Measurements from ENCODE around the gene COPS2. TPM values are rescaled to one million over a fixed set of nuclear protein-coding genes. Genes with fewer than 3 reads are reported as not detected.
A peak's percentile ranks its signal among the peaks of the same experiment; 100 is the strongest.

COPS2 gene
- 78.2 TPM for polyA plus RNA-seq (2013, experiment 1 of 2)
- polyA plus RNA-seq (2013, experiment 2 of 2): 78.6 TPM

DNA sequence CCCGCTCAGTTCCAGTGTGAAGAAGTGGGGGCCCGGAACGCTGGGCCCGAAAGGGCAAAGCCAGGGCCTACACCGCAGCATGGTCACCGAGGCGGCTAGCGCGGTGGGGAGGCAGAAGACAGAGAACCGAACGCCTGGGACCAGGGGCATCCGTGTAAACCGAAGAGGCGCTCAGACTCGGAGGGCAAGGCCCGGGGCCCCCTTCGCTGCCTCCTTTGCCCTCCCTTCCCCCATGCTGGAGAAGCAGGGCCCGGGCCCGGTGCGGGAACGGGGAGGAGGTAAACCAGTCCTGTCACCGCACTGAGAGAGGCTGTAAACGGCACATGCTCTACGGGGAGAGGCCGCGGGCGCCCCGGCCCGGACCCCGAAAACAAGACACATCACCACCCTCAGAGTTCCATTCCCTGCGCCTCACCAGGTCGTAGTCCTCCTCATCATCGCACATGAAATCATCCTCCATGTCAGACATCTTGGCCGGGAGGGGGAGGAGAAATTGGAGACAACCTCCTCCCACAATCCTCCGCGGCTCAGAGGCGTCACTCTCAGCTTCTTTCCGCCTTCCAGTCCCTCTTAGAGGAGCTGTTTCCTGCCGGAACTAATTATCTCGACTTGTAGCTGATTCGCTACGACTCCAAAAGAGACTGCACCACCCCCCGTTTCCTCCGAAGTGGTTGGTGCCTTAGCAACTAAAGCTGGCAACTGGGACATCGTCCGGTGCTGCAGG, at the start of gene COPS2:
Gene COPS2, minus strand, starts transcription at position 490 of the 724 bp plus-strand sequence. Its CDS starts 21 bp downstream, at position 469.
- H3K27ac ChIP-seq (replicated peaks; ENCODE audit: low read length): peak within 1 kb of the TSS; percentile 72
- H2AK5ac ChIP-seq (ENCODE audit: low read depth, low read length): peak within 1 kb of the TSS; percentile 98
- H2AFZ ChIP-seq (ENCODE audit: low read length): peak within 1 kb of the TSS; percentile 91
- H3K4me1 ChIP-seq (ENCODE audit: control insufficient read depth in 2 of 2, insufficient read depth in 1 of 2, low read depth in 1 of 2, low read length in 2 of 2): peaks cover 1 to 2% of the 10 kb centered on the region in 2 donors
- H2BK15ac ChIP-seq (ENCODE audit: low read length): peak within 1 kb of the TSS; percentile 87
- H2BK12ac ChIP-seq (ENCODE audit: low read length): no peak within 1 kb of the TSS
- WGBS, 2 donors (ENCODE audit: extremely low coverage in 2 of 2, insufficient read length in 2 of 2, insufficient replicate concordance in 1 of 2): no CpG with 5 or more reads among the region's 46 CpGs
- no peak within 1 kb of the TSS for H2BK5ac ChIP-seq (ENCODE audit: low read length)
- peak within 1 kb of the TSS; percentile 81 for H3K23ac ChIP-seq (ENCODE audit: low read depth, low read length, poor library complexity)
- no peaks in the 10 kb centered on the region for H3K27me3 ChIP-seq (ENCODE audit: control insufficient read depth in 3 of 3, insufficient read depth in 3 of 3, low read depth in 1 of 3, low read length in 3 of 3)
- peak within 1 kb of the TSS; percentile 9 for H4K8ac ChIP-seq (ENCODE audit: low read depth, low read length)
- no peak within 1 kb of the TSS for H4K91ac ChIP-seq (ENCODE audit: low read depth, low read length, poor library complexity)
- DNase-seq (ENCODE audit: low spot score): peak; percentile 99
- peak within 1 kb of the TSS; percentile 95 for H3K9ac ChIP-seq (ENCODE audit: low read depth, low read length, poor library complexity)
- H3K79me1 ChIP-seq (ENCODE audit: low read depth, low read length): peaks cover 3% of the 10 kb centered on the region
- peak within 1 kb of the TSS; percentile 89 for H3K4me2 ChIP-seq (ENCODE audit: insufficient read depth, low read length, poor library complexity, severe bottlenecking)
- H2BK120ac ChIP-seq (ENCODE audit: low read depth, low read length): no peak within 1 kb of the TSS
- no peaks in the 10 kb centered on the region for H3K9me3 ChIP-seq (replicated peaks in 1 of 2; ENCODE audit: control insufficient read depth in 2 of 2, insufficient read depth in 1 of 2, low read depth in 1 of 2, low read length in 2 of 2)
- H3K4ac ChIP-seq (ENCODE audit: low read length): no peak within 1 kb of the TSS
- H3K18ac ChIP-seq (ENCODE audit: low read length): peak within 1 kb of the TSS; percentile 90
- peak within 1 kb of the TSS; percentile 70 to 93 for H3K4me3 ChIP-seq (ENCODE audit: low read length in 2 of 2)
- peak within 1 kb of the TSS; percentile 75 for H3K14ac ChIP-seq (ENCODE audit: low read length)
- peaks cover 0 to 6% of the 10 kb centered on the region in 2 donors for H3K36me3 ChIP-seq (replicated peaks in 1 of 2; ENCODE audit: control insufficient read depth in 2 of 2, insufficient read depth in 2 of 2, low read length in 2 of 2)

GRCh38 chr15:49200347-49200746, 44.9 kb upstream of the COPS2 start:
- no peak overlapping the region for H3K18ac ChIP-seq (ENCODE audit: low read length)

DNA sequence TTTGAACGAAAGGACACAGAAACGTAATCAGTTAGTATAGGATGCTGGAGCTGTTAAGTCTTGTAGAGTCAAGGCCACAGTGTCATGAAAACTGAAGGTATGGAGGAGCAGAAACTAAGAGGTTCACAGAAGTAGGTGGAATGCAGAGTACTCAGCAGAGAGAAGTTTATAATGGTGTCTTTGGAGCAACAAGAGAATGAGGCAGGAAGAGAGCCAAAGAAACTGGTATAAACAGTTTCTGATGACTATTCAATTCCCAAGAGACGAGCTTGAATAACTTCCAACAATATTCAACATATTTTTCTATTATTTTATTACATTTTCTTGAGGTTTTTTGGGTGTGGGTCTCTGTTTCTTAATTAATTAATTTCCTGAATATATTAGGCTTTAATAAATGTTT, 44.3 kb upstream of the COPS2 start:
- Histone ChIP-seq H2BK12ac (ENCODE audit: low read length) (no peak overlapping the region), H3K4ac (ENCODE audit: low read length) (no peak overlapping the region), H3K36me3 (replicated peaks in 1 of 2; ENCODE audit: control insufficient read depth in 2 of 2, insufficient read depth in 2 of 2, low read length in 2 of 2) (peaks cover 0 to 6% of the 10 kb centered on the region in 2 donors), H2BK120ac (ENCODE audit: low read depth, low read length) (no peak overlapping the region), H4K8ac (ENCODE audit: low read depth, low read length) (no peak overlapping the region), H3K27me3 (ENCODE audit: control insufficient read depth in 3 of 3, insufficient read depth in 3 of 3, low read depth in 1 of 3, low read length in 3 of 3) (no peaks in the 10 kb centered on the region), H3K27ac (replicated peaks; ENCODE audit: low read length) (no peak overlapping the region), H3K9ac (ENCODE audit: low read depth, low read length, poor library complexity) (no peak overlapping the region), H3K4me1 (ENCODE audit: control insufficient read depth in 2 of 2, insufficient read depth in 1 of 2, low read depth in 1 of 2, low read length in 2 of 2) (no peaks in the 10 kb centered on the region), H3K79me1 (ENCODE audit: low read depth, low read length) (no peaks in the 10 kb centered on the region), H3K18ac (ENCODE audit: low read length) (no peak overlapping the region), H3K4me3 (ENCODE audit: low read length in 2 of 2) (no peak overlapping the region), H3K14ac (ENCODE audit: low read length) (no peak overlapping the region), H2BK5ac (ENCODE audit: low read length) (no peak overlapping the region), H2AK5ac (ENCODE audit: low read depth, low read length) (no peak overlapping the region), H2BK15ac (ENCODE audit: low read length) (no peak overlapping the region), H2AFZ (ENCODE audit: low read length) (no peak overlapping the region), H3K9me3 (replicated peaks in 1 of 2; ENCODE audit: control insufficient read depth in 2 of 2, insufficient read depth in 1 of 2, low read depth in 1 of 2, low read length in 2 of 2) (no peaks in the 10 kb centered on the region), H4K91ac (ENCODE audit: low read depth, low read length, poor library complexity) (no peak overlapping the region), H3K23ac (ENCODE audit: low read depth, low read length, poor library complexity) (no peak overlapping the region), H3K4me2 (ENCODE audit: insufficient read depth, low read length, poor library complexity, severe bottlenecking) (no peak overlapping the region)
- no peak for DNase-seq (ENCODE audit: low spot score)
- no CpG with 5 or more reads among the region's 3 CpGs for WGBS, 2 donors (ENCODE audit: extremely low coverage in 2 of 2, insufficient read length in 2 of 2, insufficient replicate concordance in 1 of 2)

More at GRCh38 chr15:49200347-49200746, 44.9 kb upstream of the COPS2 start:
- WGBS, 2 donors (ENCODE audit: extremely low coverage in 2 of 2, insufficient read length in 2 of 2, insufficient replicate concordance in 1 of 2): no CpG with 5 or more reads among the region's 3 CpGs
- H2BK12ac ChIP-seq (ENCODE audit: low read length): no peak overlapping the region
- H2BK120ac ChIP-seq (ENCODE audit: low read depth, low read length): no peak overlapping the region
- DNase-seq (ENCODE audit: low spot score): no peak
- H2BK5ac ChIP-seq (ENCODE audit: low read length): no peak overlapping the region
- no peaks in the 10 kb centered on the region for H3K27me3 ChIP-seq (ENCODE audit: control insufficient read depth in 3 of 3, insufficient read depth in 3 of 3, low read depth in 1 of 3, low read length in 3 of 3)
- no peak overlapping the region for H2AFZ ChIP-seq (ENCODE audit: low read length)
- no peak overlapping the region for H2AK5ac ChIP-seq (ENCODE audit: low read depth, low read length)
- no peak overlapping the region for H3K14ac ChIP-seq (ENCODE audit: low read length)
- H3K79me1 ChIP-seq (ENCODE audit: low read depth, low read length): no peaks in the 10 kb centered on the region
- H3K9me3 ChIP-seq (replicated peaks in 1 of 2; ENCODE audit: control insufficient read depth in 2 of 2, insufficient read depth in 1 of 2, low read depth in 1 of 2, low read length in 2 of 2): no peaks in the 10 kb centered on the region
- no peak overlapping the region for H2BK15ac ChIP-seq (ENCODE audit: low read length)
- no peak overlapping the region for H4K8ac ChIP-seq (ENCODE audit: low read depth, low read length)
- peaks cover 0 to 6% of the 10 kb centered on the region in 2 donors for H3K36me3 ChIP-seq (replicated peaks in 1 of 2; ENCODE audit: control insufficient read depth in 2 of 2, insufficient read depth in 2 of 2, low read length in 2 of 2)
- no peak overlapping the region for H3K4me3 ChIP-seq (ENCODE audit: low read length in 2 of 2)
- no peaks in the 10 kb centered on the region for H3K4me1 ChIP-seq (ENCODE audit: control insufficient read depth in 2 of 2, insufficient read depth in 1 of 2, low read depth in 1 of 2, low read length in 2 of 2)
- no peak overlapping the region for H3K9ac ChIP-seq (ENCODE audit: low read depth, low read length, poor library complexity)
- no peak overlapping the region for H3K4ac ChIP-seq (ENCODE audit: low read length)
- no peak overlapping the region for H3K4me2 ChIP-seq (ENCODE audit: insufficient read depth, low read length, poor library complexity, severe bottlenecking)
- H4K91ac ChIP-seq (ENCODE audit: low read depth, low read length, poor library complexity): no peak overlapping the region
- no peak overlapping the region for H3K27ac ChIP-seq (replicated peaks; ENCODE audit: low read length)
- H3K23ac ChIP-seq (ENCODE audit: low read depth, low read length, poor library complexity): no peak overlapping the region

DNA sequence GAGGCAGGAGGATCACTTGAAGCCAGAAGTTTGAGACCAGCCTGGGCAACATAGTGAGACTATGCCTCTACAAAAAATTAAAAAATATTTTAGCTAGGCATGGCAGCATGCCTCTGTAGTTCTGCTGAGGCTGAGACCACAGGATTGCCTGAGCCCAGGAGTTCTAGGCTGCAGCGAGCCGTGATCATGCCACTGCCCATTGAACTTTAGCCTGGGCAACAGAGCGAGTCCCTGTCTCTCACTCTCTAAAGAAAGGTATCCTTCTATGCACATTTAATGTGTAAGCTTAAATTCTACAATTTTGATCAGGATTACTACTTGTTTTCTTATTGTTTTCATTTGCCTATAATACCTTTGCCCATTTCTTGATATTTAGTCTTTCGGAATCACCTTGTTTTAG, 41.5 kb upstream of the COPS2 start:
- Histone ChIP-seq H3K23ac (ENCODE audit: low read depth, low read length, poor library complexity) (no peak overlapping the region), H3K18ac (ENCODE audit: low read length) (no peak overlapping the region), H3K27ac (replicated peaks; ENCODE audit: low read length) (no peak overlapping the region), H3K9ac (ENCODE audit: low read depth, low read length, poor library complexity) (no peak overlapping the region), H4K91ac (ENCODE audit: low read depth, low read length, poor library complexity) (no peak overlapping the region), H2BK120ac (ENCODE audit: low read depth, low read length) (no peak overlapping the region), H3K27me3 (ENCODE audit: control insufficient read depth in 3 of 3, insufficient read depth in 3 of 3, low read depth in 1 of 3, low read length in 3 of 3) (no peaks in the 10 kb centered on the region), H2BK5ac (ENCODE audit: low read length) (no peak overlapping the region), H3K14ac (ENCODE audit: low read length) (no peak overlapping the region), H3K9me3 (replicated peaks in 1 of 2; ENCODE audit: control insufficient read depth in 2 of 2, insufficient read depth in 1 of 2, low read depth in 1 of 2, low read length in 2 of 2) (no peaks in the 10 kb centered on the region), H3K4ac (ENCODE audit: low read length) (no peak overlapping the region), H2AFZ (ENCODE audit: low read length) (no peak overlapping the region), H2BK12ac (ENCODE audit: low read length) (no peak overlapping the region), H4K8ac (ENCODE audit: low read depth, low read length) (no peak overlapping the region), H3K79me1 (ENCODE audit: low read depth, low read length) (no peaks in the 10 kb centered on the region), H3K4me2 (ENCODE audit: insufficient read depth, low read length, poor library complexity, severe bottlenecking) (no peak overlapping the region), H3K36me3 (replicated peaks in 1 of 2; ENCODE audit: control insufficient read depth in 2 of 2, insufficient read depth in 2 of 2, low read length in 2 of 2) (no peaks in the 10 kb centered on the region), H2AK5ac (ENCODE audit: low read depth, low read length) (no peak overlapping the region), H3K4me3 (ENCODE audit: low read length in 2 of 2) (no peak overlapping the region), H3K4me1 (ENCODE audit: control insufficient read depth in 2 of 2, insufficient read depth in 1 of 2, low read depth in 1 of 2, low read length in 2 of 2) (no peaks in the 10 kb centered on the region), H2BK15ac (ENCODE audit: low read length) (no peak overlapping the region)
- no CpG with 5 or more reads among the region's 4 CpGs for WGBS, 2 donors (ENCODE audit: extremely low coverage in 2 of 2, insufficient read length in 2 of 2, insufficient replicate concordance in 1 of 2)
- DNase-seq (ENCODE audit: low spot score): no peak

Measured in neuronal stem cell (in vitro differentiated cells).